Endometrium (tissue), 2 donors: Measurements from ENCODE around the gene TULP1.

Experiments used
- FAIRE-seq: peaks from 2 replicates; lab custom pipeline; 2012; peaks lifted over from hg19 to GRCh38; lab: Jason Lieb, UNC
- donor health status: control.
- donor health status: control.

The TULP1 gene

GRCh38 chr6:35483893-35484645 lies 28.6 kb downstream of the TULP1 start:
- FAIRE-seq = no peak

- no peak for FAIRE-seq
Measured at GRCh38 chr6:35483490-35483889, 29.2 kb downstream of the TULP1 start.

- FAIRE-seq = no peak
Measured at GRCh38 chr6:35483062-35483461, 29.6 kb downstream of the TULP1 start.

GRCh38 chr6:35481226-35481625 lies 31.5 kb downstream of the TULP1 start:
- no peak for FAIRE-seq

- no peak for FAIRE-seq
Measured at GRCh38 chr6:35480176-35480575, 32.5 kb downstream of the TULP1 start.

GRCh38 chr6:35478259-35478658 lies 34.4 kb downstream of the TULP1 start:
- no peak for FAIRE-seq

- FAIRE-seq = no peak
Measured at GRCh38 chr6:35477551-35478179, 35.0 kb downstream of the TULP1 start.

GRCh38 chr6:35477028-35477427 lies 35.7 kb downstream of the TULP1 start:
- FAIRE-seq = no peak

- FAIRE-seq = no peak
Measured at GRCh38 chr6:35476004-35476403, 36.7 kb downstream of the TULP1 start.

- no peak for FAIRE-seq
Measured at GRCh38 chr6:35475573-35475972, 37.1 kb downstream of the TULP1 start.

GRCh38 chr6:35474942-35475570 lies 37.6 kb downstream of the TULP1 start:
- no peak for FAIRE-seq

- no peak for FAIRE-seq
Measured at GRCh38 chr6:35474131-35474941, 38.4 kb downstream of the TULP1 start.

- FAIRE-seq = no peak
Measured at GRCh38 chr6:35473850-35474130, 38.9 kb downstream of the TULP1 start.

- FAIRE-seq = no peak
Measured at GRCh38 chr6:35473075-35473849, 39.4 kb downstream of the TULP1 start.

GRCh38 chr6:35471836-35472345 lies 40.8 kb downstream of the TULP1 start:
- FAIRE-seq = no peak

- FAIRE-seq = no peak
Measured at GRCh38 chr6:35470663-35471120, 42.0 kb downstream of the TULP1 start.

- no peak for FAIRE-seq
Measured at GRCh38 chr6:35469751-35470662, 42.7 kb downstream of the TULP1 start.

- no peak for FAIRE-seq
Measured at GRCh38 chr6:35468980-35469750, 43.5 kb downstream of the TULP1 start.

- FAIRE-seq = no peak
Measured at GRCh38 chr6:35468181-35468979, 44.3 kb downstream of the TULP1 start, which contains the start of gene RPL10A. RPL10A (plus strand) TSS chr6:35468401; CDS start chr6:35468435, 34 bp downstream.
